Gastrocnemius medialis (tissue), 4 donors: ENCODE results near the gene NDOR1. TPM values are rescaled to one million over a fixed set of nuclear protein-coding genes. Genes with fewer than 3 reads are reported as not detected.

ENCODE experiments used
- ATAC-seq, 2 donors: fragments of 150-250 bp; one replicate each; pipeline ENCODE4 v1.9.1; 2016
- DNase-seq, 2 donors: peaks; one replicate each; pipeline ENCODE4 v3.0.0-alpha.2; 2019
- H3K27ac ChIP-seq, 4 donors: fragments of 200-600 bp; sonication (generic); 1 replicate in 1 of 4; 2 replicates in 3 of 4; pipeline ENCODE4 v1.5.1; 2016 to 2018; ENCODE audit warnings: mild to moderate bottlenecking in 2 of 4, moderate library complexity in 1 of 4
- H3K27me3 ChIP-seq, 3 donors: fragments of 200-600 bp; sonication (generic) in 2 of 3; 1 replicate in 1 of 3; 2 replicates in 2 of 3; pipeline versions ENCODE4 v1.5.1 to v1.6.0; 2016 to 2019; ENCODE audit warnings: mild to moderate bottlenecking in 1 of 3, moderate library complexity in 1 of 3
- H3K36me3 ChIP-seq, 2 donors: fragments of 200-600 bp; sonication (generic) in 1 of 2; one replicate each; pipeline ENCODE4 v1.5.1; 2017 to 2018
- H3K4me1 ChIP-seq, 2 donors: fragments of 200-600 bp; sonication (generic) in 1 of 2; one replicate each; pipeline ENCODE4 v1.5.1; 2016 to 2017; ENCODE audit warnings: mild to moderate bottlenecking in 2 of 2
- H3K4me3 ChIP-seq, 4 donors: fragments of 200-600 bp; sonication (generic) in 3 of 4; 1 replicate in 1 of 4; 2 replicates in 3 of 4; pipeline ENCODE4 v1.5.1; 2016 to 2019; ENCODE audit warnings: mild to moderate bottlenecking in 2 of 4
- H3K9me3 ChIP-seq, 3 donors: fragments of 200-600 bp; sonication (generic) in 2 of 3; 1 replicate in 1 of 3; 2 replicates in 2 of 3; pipeline ENCODE4 v1.5.1; 2016 to 2019
- POLR2A ChIP-seq, 2 donors: fragments of 450-650 bp; IDR thresholded peaks; one replicate each; pipeline ENCODE4 v1.6.1; 2017; ENCODE audit warnings: antibody characterized with exemption in 2 of 2, mild to moderate bottlenecking in 2 of 2, moderate library complexity in 2 of 2
- in situ Hi-C, 4 donors: fragments of 200-750 bp; cut with MboI; loops; one replicate each; pipeline versions ENCODE4 v1.15.0 to v1.8.0; 2017; ENCODE audit warnings: low sequenced_read_pairs in 4 of 4
- intact Hi-C: fragments of 100-400 bp; cut with DNase I; formaldehyde crosslinking; loops from one replicate; pipeline ENCODE4 v1.15.1; 2023; ENCODE audit warnings: low total_unique reads
- total RNA-seq, 4 donors: library from RNA; depleted of rRNA; stranded (reverse); fragments of >200 nt; gene quantifications; one replicate each; pipeline versions ENCODE4 v1.1.0 to v1.2.3, GENCODE V29; 2016
- TF ChIP-seq, protein P1 (sequence below), 5 experiments: fragments of 450-650 bp in 3 of 5; fragments of 200-600 bp in 2 of 5; sonication (generic) in 2 of 5; IDR thresholded peaks in 4 of 5; conservative IDR thresholded peaks in 1 of 5; 1 replicate in 4 of 5; 2 replicates in 1 of 5; pipeline ENCODE4 v1.5.1; 2016 to 2019; ENCODE audit warnings: antibody characterized with exemption in 5 of 5, mild to moderate bottlenecking in 3 of 5, moderate library complexity in 3 of 5

Gene NDOR1
- total RNA-seq, 4 donors from 2014 or later: 2.4 to 5.0 (median 4.1) TPM

DNA sequence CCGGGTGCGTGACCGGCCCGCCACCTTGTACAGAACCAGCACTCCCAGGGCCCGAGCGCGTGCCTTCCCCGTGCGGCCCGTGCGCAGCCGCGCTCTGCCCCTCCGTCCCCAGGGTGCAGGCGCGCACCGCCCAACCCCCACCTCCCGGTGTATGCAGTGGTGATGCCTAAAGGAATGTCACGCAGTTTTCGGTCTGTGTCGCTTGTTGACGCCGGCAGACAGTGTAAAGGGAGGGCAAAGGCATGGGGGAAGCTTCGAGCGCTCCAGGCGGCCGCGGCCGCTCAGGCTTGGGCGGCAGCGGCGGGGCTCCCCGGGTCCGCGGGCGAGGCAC, 37.0 kb upstream of the NDOR1 start:
- Histone ChIP-seq H3K4me3 (peak overlapping the region; percentile 17 to 50 (median 40)), H3K36me3 (no peaks in the 10 kb centered on the region), H3K27ac (no peak overlapping the region), H3K27me3 (peaks cover 60 to 73% (median 68%) of the 10 kb centered on the region in 3 donors), H3K4me1 (peaks cover 8 to 10% of the 10 kb centered on the region in 2 donors), H3K9me3 (no peaks in the 10 kb centered on the region)
- TF ChIP-seq, protein P1, sequence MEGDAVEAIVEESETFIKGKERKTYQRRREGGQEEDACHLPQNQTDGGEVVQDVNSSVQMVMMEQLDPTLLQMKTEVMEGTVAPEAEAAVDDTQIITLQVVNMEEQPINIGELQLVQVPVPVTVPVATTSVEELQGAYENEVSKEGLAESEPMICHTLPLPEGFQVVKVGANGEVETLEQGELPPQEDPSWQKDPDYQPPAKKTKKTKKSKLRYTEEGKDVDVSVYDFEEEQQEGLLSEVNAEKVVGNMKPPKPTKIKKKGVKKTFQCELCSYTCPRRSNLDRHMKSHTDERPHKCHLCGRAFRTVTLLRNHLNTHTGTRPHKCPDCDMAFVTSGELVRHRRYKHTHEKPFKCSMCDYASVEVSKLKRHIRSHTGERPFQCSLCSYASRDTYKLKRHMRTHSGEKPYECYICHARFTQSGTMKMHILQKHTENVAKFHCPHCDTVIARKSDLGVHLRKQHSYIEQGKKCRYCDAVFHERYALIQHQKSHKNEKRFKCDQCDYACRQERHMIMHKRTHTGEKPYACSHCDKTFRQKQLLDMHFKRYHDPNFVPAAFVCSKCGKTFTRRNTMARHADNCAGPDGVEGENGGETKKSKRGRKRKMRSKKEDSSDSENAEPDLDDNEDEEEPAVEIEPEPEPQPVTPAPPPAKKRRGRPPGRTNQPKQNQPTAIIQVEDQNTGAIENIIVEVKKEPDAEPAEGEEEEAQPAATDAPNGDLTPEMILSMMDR (IDR thresholded peaks at IDR 0.05 in 4 of 5, conservative IDR thresholded peaks at IDR 0.05 in 1 of 5): no peak
- no peak for TF ChIP-seq POLR2A (IDR thresholded peaks at IDR 0.05)
- intact Hi-C loops: no loop called here
- ATAC-seq (no peak), DNase-seq (no peak)
- in situ Hi-C loops: no loop called here

DNA sequence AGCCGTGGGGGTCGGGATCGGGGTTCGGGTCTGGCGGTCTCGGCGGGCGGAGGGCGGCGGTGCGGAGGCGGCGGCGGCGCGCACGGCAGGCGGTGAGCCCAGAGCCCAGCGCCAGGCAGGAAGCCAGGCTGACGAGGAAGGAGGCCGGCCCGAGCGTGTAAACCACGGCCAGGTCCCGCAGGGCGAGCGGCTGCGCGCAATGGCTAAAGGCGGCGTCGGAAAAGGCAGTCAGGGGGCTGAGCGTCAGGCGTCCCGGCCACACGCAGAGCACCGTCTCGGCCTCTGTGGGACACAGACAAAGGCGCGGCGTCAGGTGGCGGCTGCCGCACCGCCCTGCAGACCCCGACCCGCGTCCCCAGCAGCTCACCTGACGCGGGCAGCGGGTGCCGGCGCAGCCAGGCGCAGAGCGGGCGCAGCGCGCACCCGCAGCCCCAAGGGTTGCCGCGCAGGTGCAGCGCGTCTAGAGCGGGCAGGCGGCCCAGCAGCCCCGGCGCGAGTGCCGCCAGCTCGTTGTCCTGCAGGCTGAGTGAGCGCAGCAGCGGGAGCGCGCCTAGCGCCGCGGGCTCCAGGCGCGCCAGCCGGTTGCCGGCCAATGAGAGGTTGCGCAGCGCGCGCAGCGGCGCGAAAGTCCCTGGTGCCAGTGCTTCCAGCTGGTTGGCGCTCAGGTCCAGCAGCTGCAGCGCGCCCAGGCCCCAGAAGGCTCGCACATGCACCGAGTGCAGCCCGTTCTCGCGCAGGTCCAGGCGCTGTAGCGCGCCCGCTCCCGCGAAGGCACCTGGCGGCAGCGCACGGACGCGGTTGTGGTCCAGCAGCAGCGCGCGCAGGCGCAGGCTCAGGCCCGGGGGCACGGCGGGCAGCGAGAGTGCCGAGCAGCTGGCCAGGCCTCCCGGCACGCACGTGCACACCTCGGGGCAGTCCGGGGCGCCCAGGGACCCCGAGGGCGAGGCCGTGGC, 36.3 kb upstream of the NDOR1 start:
- H3K9me3 ChIP-seq: no peaks in the 10 kb centered on the region
- peak overlapping the region; percentile 28 to 50 (median 40) for H3K4me3 ChIP-seq
- in situ Hi-C loops: no loop called here
- H3K27ac ChIP-seq: no peak overlapping the region
- ATAC-seq (no peak), DNase-seq (no peak)
- TF ChIP-seq, protein P1 (IDR thresholded peaks at IDR 0.05 in 4 of 5, conservative IDR thresholded peaks at IDR 0.05 in 1 of 5): no peak
- no peak for TF ChIP-seq POLR2A (IDR thresholded peaks at IDR 0.05)
- intact Hi-C loops: no loop called here
- no peaks in the 10 kb centered on the region for H3K36me3 ChIP-seq
- H3K27me3 ChIP-seq: peaks cover 53 to 66% (median 62%) of the 10 kb centered on the region in 3 donors
- peaks cover 8 to 10% of the 10 kb centered on the region in 2 donors for H3K4me1 ChIP-seq

DNA sequence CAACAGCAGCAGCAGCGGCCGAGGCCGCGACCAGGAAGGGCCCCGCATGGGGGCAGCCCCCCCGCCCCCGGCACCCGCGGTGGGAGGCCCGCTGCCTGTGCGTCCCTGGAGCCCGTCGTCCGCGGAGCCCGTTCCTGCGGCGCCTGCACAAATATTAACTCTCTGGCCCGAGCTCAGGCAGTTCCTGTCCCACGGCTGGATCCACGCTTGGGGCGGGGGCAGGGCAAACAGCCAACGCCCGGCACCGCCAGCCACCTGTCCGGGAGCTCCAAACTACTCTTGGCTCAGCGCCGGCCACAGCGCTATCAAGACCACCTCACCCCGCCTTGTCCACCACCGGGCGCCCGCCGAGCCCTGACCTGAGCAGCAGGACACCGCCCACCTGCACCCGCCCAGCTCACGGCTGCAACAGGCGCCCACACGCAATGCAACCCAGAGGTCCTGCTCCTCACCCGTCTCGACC, 35.6 kb upstream of the NDOR1 start, which contains the start of gene LRRC26:
Gene LRRC26 (minus strand): TSS at position 156 of the 463 bp plus-strand sequence. CDS start 108 bp downstream, at position 48.
- peaks cover 46 to 59% (median 55%) of the 10 kb centered on the region in 3 donors for H3K27me3 ChIP-seq

DNA sequence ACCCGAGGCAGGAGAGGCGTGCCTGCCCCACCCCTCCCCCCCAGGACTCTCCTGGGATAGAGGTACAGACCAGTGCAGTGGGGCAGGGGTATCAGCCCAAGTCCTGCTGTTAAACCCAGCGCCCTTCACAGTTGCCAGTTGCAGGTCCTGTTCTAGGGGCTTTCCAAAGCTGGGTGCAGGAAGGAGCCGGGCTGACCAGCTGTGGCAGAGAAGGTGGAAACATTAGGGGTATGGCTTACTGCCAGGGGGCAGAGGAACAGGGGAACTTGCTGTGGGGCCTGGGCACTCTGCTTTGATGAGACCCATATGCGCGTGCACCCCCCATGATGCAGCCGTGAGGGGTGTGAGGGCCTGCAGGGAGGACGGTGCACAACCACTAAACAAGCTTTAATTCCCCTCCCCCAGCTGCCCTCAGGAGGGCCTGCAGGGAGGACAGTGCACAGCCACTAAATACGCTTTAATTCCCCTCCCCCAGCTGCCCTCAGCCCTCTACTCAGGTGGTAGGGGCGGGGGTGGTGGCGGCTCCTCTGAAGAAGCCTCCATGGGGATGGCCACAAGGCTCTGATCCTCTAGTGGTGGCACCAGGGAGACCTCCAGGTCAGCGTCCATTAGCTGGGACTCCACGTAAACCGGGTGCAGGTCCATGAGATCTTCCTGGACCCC, 34.9 kb upstream of the NDOR1 start:
- Histone ChIP-seq H3K4me3 (no peak overlapping the region), H3K27me3 (peaks cover 39 to 52% (median 48%) of the 10 kb centered on the region in 3 donors), H3K36me3 (no peaks in the 10 kb centered on the region), H3K4me1 (peaks cover 8 to 10% of the 10 kb centered on the region in 2 donors), H3K27ac (no peak overlapping the region), H3K9me3 (no peaks in the 10 kb centered on the region)
- in situ Hi-C loops (no loop called here), intact Hi-C loops (no loop called here)
- ATAC-seq (no peak), DNase-seq (no peak)
- TF ChIP-seq, protein P1 (IDR thresholded peaks at IDR 0.05 in 4 of 5, conservative IDR thresholded peaks at IDR 0.05 in 1 of 5): no peak
- TF ChIP-seq POLR2A (IDR thresholded peaks at IDR 0.05): no peak

More for the DNA sequence above, 35.6 kb upstream of the NDOR1 start, which contains the start of gene LRRC26:
- ATAC-seq (no peak), DNase-seq (no peak)
- Histone ChIP-seq H3K27ac (no peak within 1 kb of the TSS), H3K9me3 (no peaks in the 10 kb centered on the region), H3K4me3 (peak within 1 kb of the TSS; percentile 28 to 50 (median 40)), H3K36me3 (no peaks in the 10 kb centered on the region), H3K4me1 (peaks cover 8 to 10% of the 10 kb centered on the region in 2 donors)
- intact Hi-C loops: no loop called here
- in situ Hi-C loops: no loop called here
- TF ChIP-seq, protein P1 (IDR thresholded peaks at IDR 0.05 in 4 of 5, conservative IDR thresholded peaks at IDR 0.05 in 1 of 5): no peak
- no peak for TF ChIP-seq POLR2A (IDR thresholded peaks at IDR 0.05)
